GM21619 (cell line): Measurements from ENCODE around the gene ARPIN.
"Not testable (repeated sequence)": the region's sequence is repeated elsewhere in the genome, so short reads cannot be mapped to it uniquely, and the experiment has no call there.

ENCODE experiments used
- ATAC-seq: cut with Tn5 transposase; IDR thresholded peaks from one replicate; pipeline ENCODE4 v1.9.1; 2021; ENCODE audit not compliant: unreplicated experiment

ARPIN gene

DNA sequence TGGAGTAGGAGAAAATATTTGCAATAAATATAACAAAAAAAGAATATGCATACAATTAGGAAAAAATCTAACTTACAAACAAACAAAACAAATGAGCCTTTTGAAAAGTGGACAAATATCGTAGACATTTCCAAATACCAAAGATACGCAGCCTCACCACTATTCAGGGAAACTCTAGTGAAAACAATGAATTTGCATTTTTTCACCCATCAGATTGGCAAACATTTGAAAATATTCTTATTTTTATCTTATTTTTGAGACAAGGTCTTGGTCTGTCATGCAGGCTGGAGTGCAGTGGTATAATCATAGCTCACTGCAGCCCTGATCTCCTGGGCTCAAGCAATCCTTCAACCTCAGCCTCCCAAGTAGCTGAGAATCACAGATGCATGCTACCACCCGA, 34.4 kb downstream of the ARPIN start:
- no peak for ATAC-seq

DNA sequence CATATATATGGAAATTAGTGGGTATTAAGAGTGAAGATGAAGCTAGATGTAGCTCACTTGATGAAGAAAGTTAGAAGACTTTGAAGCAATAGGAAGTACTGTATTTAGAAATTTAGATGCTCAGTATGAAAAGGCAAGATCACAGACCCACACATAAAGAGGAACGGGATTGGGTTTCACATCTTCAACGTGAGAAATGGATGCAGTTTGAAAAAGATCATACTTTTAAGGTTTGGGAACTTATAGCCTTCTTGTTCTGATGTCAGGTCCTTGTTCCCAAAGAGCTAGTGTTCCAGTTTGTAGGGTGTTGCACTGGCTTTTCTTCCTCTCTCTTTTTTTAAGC, 35.7 kb downstream of the ARPIN start:
- no peak for ATAC-seq

- no peak for ATAC-seq
Observed at GRCh38 chr15:89876396-89877082, 36.2 kb downstream of the ARPIN start.

DNA sequence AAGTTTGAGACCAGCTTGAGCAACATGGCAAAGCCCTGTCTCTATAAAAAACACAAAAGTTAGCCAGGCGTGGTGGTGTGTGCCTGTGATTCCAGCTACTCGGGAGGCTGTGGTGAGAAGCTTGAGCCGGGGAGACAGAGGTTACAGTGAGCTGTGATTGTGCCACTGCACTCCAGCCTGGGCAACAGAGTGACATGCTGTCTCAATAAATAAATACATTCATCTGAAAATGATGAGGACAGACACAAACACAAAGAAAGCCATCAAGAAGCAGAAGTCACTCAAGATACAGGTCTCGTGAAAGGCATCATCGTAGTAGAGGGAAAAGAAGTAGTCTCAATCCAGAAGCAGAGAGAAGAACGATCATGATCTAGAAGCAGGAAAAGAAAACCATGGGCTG, 37.0 kb downstream of the ARPIN start:
- no peak for ATAC-seq

GRCh38 chr15:89874926-89875564, 37.7 kb downstream of the ARPIN start:
- peak; percentile 88 for ATAC-seq

DNA sequence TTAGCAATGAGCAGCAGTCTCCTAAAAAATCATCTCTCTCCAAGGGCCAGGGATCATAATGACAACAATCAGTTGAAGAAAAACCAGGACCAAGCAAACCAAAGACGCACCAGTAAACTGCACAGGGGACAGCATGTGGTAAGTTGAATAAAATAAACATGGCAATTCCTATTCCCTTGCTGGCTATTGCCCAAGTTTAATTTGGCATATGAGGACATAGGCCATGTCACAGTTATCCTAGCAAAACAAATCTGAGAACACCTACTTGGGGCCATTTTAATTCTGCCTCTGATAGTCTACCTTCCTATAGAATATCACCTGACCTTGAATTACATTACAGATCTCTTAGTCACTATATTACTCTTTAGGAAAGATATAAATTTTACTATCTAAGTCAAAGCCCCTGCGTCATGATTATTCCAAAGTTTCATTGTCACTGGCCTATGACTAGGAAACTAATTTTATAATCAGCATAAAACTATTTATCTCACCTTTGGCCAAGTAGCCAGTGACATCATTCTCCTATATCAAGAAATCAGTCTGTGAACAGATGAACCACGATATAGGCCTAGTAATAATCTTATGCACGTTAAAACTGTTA, 42.0 kb downstream of the ARPIN start:
- no peak for ATAC-seq

- no peak for ATAC-seq
Observed at GRCh38 chr15:89870006-89870405, 42.7 kb downstream of the ARPIN start.

- ATAC-seq, result not testable (repeated sequence)
Observed at GRCh38 chr15:89869490-89869889, 43.3 kb downstream of the ARPIN start.

DNA sequence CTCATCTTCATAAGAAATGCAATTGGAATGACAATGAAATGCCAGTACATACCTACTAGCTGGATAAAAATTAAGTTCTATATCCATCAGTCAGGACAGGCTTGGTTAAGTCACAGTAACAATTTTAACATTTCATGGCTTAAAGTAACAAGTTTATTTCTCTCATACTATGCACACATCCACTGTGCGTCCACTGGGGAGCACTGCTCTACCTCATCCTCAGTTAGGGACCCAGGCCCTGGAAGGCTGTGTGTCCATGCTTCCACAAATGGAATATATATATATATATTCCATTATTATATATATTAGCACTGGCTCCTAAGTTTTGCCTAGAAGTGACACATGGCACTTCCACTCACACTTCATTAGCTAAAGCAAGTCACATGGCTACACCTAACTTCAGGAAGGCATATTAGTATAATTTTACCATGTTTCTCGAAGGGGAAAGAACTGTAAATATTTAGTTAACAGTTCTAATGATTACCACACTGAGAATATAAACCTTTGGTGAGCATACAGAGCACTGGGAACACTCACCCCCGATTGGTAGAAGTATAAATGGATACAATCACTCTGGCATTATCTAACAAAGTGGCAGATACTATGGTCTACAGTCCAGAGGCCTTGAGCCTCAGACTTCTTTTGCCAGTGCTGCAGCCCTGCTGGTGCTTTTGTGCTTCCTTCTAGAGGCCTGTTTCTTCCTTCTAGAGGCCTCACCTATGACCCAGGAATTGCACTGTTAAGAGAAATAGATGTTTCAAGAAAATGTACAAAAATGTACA, 47.6 kb downstream of the ARPIN start:
- ATAC-seq, result no peak

DNA sequence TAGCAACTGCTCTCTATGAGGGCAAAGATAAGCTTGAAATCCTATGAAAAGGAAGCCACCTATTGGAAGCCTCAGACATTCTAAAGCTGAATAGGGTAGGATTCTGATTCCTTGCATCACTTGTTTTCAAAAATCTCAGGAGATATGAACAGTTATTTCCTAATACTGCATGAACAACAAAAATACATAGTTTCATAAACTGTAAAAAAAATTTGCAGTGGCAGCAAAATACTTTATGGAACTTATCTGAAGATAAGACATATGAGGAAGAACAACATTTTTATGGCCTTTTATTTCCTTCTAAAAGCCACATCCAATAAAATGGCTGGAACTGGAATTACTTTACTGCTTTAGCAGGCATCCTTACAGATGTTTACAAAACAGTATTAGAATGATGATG, 48.8 kb downstream of the ARPIN start:
- no peak for ATAC-seq

DNA sequence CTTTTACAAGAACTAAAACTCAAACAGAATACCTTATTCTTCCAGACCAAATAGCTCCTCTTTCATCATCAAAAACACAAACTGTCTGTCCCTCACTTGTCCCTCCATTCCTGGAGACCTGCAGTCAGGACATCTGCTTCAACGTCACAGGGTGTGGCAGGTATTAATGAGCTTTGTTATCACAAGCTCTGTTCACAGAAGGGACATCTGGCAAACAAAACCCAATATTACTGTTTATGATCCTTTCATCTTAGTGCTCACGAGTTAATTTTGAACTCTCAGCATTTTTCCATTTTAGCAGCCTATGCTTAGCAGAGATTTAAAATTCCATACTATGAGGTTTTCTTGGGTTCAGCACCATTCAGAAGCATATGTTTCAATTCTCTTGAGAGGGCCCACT, 51.9 kb downstream of the ARPIN start:
- ATAC-seq, result no peak

GRCh38 chr15:89860431-89860830, 52.3 kb downstream of the ARPIN start:
- ATAC-seq, result no peak

- ATAC-seq, result no peak
Observed at GRCh38 chr15:89858661-89859458, 53.9 kb downstream of the ARPIN start.

DNA sequence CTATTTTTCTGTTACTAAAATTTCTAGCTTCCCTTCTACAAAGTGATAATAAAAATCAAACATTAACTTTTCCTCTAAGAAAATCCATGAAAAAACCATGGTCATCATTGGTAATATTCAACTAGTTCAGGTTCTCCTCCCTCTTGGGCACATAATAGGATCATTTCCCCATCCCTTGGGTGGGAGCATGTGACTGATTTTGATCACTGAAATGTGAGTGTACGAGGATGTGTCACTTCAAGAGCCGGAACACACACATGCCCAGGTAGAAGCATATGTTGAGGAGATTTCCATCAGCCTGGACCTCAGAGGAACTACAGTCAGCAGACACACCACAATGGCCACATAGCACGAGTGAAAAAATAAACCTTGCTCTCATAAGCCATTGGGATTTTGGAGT, 55.1 kb downstream of the ARPIN start:
- no peak for ATAC-seq

DNA sequence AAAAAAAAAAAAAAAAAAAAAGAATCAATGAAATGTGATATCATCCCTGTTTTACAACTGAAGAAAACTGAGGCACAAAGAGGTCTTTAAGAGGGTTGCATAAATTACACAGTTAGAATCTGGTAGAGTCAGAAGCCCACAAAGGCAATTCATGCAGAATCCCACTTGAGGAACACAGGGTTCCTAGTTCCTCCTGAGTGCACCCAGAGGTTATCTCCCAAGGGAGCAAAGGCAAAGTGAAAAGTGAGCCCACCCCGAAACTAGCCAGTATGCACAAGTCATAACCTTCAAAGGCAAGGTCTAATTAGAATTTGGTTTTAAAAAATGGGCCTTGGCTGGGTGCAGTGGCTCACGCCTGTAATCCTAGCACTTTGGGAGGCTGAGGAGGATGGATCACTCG, 56.8 kb downstream of the ARPIN start:
- ATAC-seq, result no peak

- not testable (repeated sequence) for ATAC-seq
Observed at GRCh38 chr15:89854863-89855262, 57.9 kb downstream of the ARPIN start.

DNA sequence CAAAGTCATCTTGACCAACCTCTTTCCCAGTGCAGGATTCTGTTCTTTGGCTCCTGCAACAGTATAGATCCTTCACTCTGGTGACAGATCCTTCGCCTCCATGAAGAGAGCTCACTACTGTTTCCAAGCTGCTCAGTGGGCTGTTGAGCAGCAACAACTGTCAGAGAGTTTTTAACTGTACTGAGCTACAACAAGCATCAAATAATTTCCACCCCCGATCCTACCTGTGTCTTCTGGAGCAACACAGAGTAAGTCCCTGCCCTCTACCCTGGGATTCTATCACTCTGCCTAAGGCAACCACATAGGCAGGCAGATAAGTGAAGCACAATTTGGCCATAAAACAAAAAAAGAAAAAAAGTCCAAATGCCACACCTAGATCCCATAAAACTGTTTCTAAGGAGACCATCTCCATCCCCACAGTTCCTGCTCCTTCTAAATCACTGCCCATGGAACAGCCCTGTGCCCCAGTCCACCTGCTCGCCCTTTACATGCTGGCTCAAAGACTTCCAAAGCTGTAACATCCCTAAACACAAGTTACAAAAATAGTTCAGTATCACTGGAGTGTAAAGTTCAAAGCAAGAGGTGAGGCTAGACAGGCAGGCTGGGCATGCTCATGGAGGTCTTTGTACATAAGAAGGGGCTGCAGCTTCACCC, 60.3 kb downstream of the ARPIN start:
- ATAC-seq, result no peak

DNA sequence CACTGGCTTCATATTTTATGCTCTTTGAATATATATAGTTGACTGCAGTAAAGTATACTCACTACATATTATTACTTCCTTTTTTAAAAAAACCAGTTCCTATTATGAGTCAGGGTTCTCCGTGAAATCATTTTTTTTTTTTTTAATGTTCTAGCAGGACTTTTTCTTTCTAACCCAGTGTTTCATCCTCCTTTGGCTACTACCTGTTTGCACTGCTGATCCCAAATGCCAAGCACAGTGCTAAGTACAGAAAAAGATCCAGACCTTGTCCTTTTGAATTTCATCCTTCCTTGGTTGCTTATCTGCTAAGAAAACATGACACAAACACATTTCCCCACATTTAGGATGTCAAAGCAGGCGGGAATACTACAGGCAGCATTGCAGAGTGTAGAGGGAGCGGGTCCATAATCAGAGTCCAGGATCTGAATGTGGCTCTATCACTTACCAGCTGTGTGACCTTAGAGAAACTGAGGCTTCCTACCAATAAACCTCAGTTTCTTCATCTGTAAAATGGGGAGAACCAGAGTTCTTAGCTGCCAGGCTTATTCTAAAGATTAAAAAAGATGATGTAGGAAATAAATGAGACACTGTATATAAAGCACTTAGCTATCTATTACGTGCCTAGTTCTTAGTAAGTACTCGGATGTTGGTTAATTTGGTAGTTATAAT, 60.9 kb downstream of the ARPIN start:
- peak; percentile 65 for ATAC-seq

DNA sequence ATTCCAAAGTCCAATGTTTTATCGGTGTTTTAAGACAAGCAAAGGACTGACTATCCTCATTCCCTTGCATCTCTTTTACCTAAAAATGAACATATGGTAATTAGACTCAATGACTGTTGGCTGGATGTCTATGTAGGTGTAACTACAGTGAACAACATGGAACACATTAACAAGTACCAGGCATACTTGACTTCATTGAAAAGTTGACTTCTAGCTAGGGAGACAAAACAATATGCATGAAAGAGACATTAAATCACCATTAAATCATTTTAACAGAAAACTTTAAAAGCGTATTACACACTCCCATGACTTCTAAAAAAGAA, 63.8 kb downstream of the ARPIN start:
- ATAC-seq, result no peak

DNA sequence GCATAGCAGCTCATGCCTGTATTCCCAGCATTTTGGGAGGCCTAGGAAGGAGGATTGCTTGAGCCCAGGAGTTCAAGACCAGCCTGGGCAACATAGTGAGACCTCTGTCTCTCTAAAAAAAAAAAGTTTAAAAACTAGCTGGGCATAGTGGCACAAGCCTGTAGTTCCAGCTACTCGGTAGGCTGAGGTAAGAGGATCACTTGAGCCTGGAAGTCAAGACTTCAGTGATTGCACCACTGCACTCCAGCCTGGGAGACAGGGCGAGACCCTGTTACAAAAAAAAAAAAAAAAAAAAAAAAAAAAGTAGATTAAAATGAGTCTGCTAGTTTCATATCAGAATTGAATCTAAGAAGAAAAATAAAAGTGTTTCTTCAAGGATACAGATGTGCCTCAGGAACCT, 65.7 kb downstream of the ARPIN start:
- no peak for ATAC-seq
